ENCODE measurements around the gene POU2F1.
"Not testable (repeated sequence)": the region's sequence is repeated elsewhere in the genome, so short reads cannot be mapped to it uniquely, and the experiment has no call there.

Gene POU2F1

GRCh38 chr1:167231873-167232450 is 11.3 kb downstream of the POU2F1 start:
- DNase-seq: no peak

GRCh38 chr1:167232801-167233200 is 12.1 kb downstream of the POU2F1 start:
- no peak for DNase-seq

- no peak for DNase-seq
Observed at GRCh38 chr1:167233373-167233772, 12.7 kb downstream of the POU2F1 start.

- DNase-seq: no peak
Observed at GRCh38 chr1:167237000-167237399, 16.3 kb downstream of the POU2F1 start.

- no peak for DNase-seq
Observed at GRCh38 chr1:167238713-167239112, 18.0 kb downstream of the POU2F1 start.

GRCh38 chr1:167239257-167239656 is 18.6 kb downstream of the POU2F1 start:
- DNase-seq: no peak

GRCh38 chr1:167244244-167244643 is 23.6 kb downstream of the POU2F1 start:
- DNase-seq: no peak

- DNase-seq: not testable (repeated sequence)
Observed at GRCh38 chr1:167245168-167245567, 24.5 kb downstream of the POU2F1 start.

GRCh38 chr1:167246971-167247370 is 26.3 kb downstream of the POU2F1 start:
- DNase-seq: no peak

GRCh38 chr1:167247754-167248153 is 27.1 kb downstream of the POU2F1 start:
- no peak for DNase-seq

- DNase-seq: no peak
Observed at GRCh38 chr1:167248707-167249642, 28.3 kb downstream of the POU2F1 start.

GRCh38 chr1:167249702-167250101 is 29.0 kb downstream of the POU2F1 start:
- DNase-seq: no peak

GRCh38 chr1:167250482-167250881 is 29.8 kb downstream of the POU2F1 start:
- DNase-seq: no peak

- no peak for DNase-seq
Observed at GRCh38 chr1:167251472-167251871, 30.8 kb downstream of the POU2F1 start.

GRCh38 chr1:167252986-167253385 is 32.3 kb downstream of the POU2F1 start:
- no peak for DNase-seq

- no peak for DNase-seq
Observed at GRCh38 chr1:167258858-167259257, 38.2 kb downstream of the POU2F1 start.

GRCh38 chr1:167262836-167263235 is 42.1 kb downstream of the POU2F1 start:
- no peak for DNase-seq

GRCh38 chr1:167263344-167263743 is 42.7 kb downstream of the POU2F1 start:
- DNase-seq: no peak

- peak; percentile 62 to 64 for DNase-seq
Observed at GRCh38 chr1:167263819-167264464, 43.3 kb downstream of the POU2F1 start.

GRCh38 chr1:167266965-167267364 is 46.3 kb downstream of the POU2F1 start:
- no peak for DNase-seq

GRCh38 chr1:167268347-167268787 is 47.7 kb downstream of the POU2F1 start:
- DNase-seq: no peak

GRCh38 chr1:167270349-167271092 is 49.8 kb downstream of the POU2F1 start:
- DNase-seq: no peak

GRCh38 chr1:167272369-167272957 is 51.8 kb downstream of the POU2F1 start:
- peak; percentile 21 to 47 for DNase-seq

Measured in Kasumi-1 (cell line).